Measurements from ENCODE around the gene ADH7.

DNA sequence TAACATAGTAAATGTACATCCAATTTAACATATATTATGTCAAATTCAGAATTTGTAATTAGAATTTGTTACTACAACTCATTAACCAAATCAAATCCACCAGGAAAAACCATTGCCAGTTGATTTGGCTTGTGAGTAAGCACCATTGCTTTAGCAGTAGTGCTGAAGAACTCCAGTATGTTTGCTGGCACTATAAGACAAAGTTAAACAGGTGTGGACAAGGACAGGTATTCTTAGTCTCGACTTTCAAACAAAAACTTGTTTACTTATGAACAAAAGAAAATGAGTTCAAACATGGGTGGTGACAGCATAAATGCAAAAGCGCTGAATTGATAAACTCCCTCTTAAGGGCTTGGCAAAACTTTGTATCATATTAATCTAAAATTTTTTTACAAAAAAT, 1.3 kb upstream of the ADH7 start:
- TF ChIP-seq, protein P1, sequence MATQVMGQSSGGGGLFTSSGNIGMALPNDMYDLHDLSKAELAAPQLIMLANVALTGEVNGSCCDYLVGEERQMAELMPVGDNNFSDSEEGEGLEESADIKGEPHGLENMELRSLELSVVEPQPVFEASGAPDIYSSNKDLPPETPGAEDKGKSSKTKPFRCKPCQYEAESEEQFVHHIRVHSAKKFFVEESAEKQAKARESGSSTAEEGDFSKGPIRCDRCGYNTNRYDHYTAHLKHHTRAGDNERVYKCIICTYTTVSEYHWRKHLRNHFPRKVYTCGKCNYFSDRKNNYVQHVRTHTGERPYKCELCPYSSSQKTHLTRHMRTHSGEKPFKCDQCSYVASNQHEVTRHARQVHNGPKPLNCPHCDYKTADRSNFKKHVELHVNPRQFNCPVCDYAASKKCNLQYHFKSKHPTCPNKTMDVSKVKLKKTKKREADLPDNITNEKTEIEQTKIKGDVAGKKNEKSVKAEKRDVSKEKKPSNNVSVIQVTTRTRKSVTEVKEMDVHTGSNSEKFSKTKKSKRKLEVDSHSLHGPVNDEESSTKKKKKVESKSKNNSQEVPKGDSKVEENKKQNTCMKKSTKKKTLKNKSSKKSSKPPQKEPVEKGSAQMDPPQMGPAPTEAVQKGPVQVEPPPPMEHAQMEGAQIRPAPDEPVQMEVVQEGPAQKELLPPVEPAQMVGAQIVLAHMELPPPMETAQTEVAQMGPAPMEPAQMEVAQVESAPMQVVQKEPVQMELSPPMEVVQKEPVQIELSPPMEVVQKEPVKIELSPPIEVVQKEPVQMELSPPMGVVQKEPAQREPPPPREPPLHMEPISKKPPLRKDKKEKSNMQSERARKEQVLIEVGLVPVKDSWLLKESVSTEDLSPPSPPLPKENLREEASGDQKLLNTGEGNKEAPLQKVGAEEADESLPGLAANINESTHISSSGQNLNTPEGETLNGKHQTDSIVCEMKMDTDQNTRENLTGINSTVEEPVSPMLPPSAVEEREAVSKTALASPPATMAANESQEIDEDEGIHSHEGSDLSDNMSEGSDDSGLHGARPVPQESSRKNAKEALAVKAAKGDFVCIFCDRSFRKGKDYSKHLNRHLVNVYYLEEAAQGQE (IDR thresholded peaks at IDR 0.05), result no peak
- TF ChIP-seq ESRRA (IDR thresholded peaks at IDR 0.05; ENCODE audit: borderline replicate concordance, low read length) (no peak), CTCF (IDR thresholded peaks at IDR 0.05) (no peak), POLR2AphosphoS2 (conservative IDR thresholded peaks at IDR 0.05; ENCODE audit: low read length) (no peak), POLR2A (IDR thresholded peaks at IDR 0.05; ENCODE audit: low read length) (no peak), SMC3 (IDR thresholded peaks at IDR 0.05) (no peak), SREBF2 (IDR thresholded peaks at IDR 0.05) (no peak), PHF8 (IDR thresholded peaks at IDR 0.05; ENCODE audit: borderline replicate concordance, low read depth) (no peak), HOXB13 (CRISPR knock-in tag; IDR thresholded peaks at IDR 0.05; ENCODE audit: low read depth) (no peak), RFX5 (IDR thresholded peaks at IDR 0.05) (no peak), ZFP36 (IDR thresholded peaks at IDR 0.05; ENCODE audit: borderline replicate concordance, partially characterized antibody) (no peak)

Data from A549 (cell line).